ENCODE data around the gene YTHDC2. TPM values are rescaled to one million over a fixed set of nuclear protein-coding genes. Genes with fewer than 3 reads are reported as not detected.

Gene YTHDC2
- total RNA-seq, 1 experiment from 2014 or later = 63.8 TPM

- no peaks in the 10 kb centered on the region for H3K4me1 ChIP-seq (ENCODE audit: low read length)
- no peaks in the 10 kb centered on the region for H3K9me3 ChIP-seq (ENCODE audit: low read length)
- no peak overlapping the region for H3K27ac ChIP-seq (ENCODE audit: low read length)
- H3K4me2 ChIP-seq (ENCODE audit: low read depth, low read length, poor library complexity, severe bottlenecking) = no peak overlapping the region
- H3K36me3 ChIP-seq (ENCODE audit: insufficient read depth, low read length) = peaks cover 81% of the 10 kb centered on the region
- no peak for DNase-seq
- H3K27me3 ChIP-seq (ENCODE audit: low read length) = no peaks in the 10 kb centered on the region
- H4K20me1 ChIP-seq (ENCODE audit: insufficient read depth, low read depth, low read length) = no peaks in the 10 kb centered on the region
- peaks cover 48% of the 10 kb centered on the region for H3K79me2 ChIP-seq (ENCODE audit: low read length)
- no peak overlapping the region for H3K4me3 ChIP-seq (ENCODE audit: low read length)
- no peaks in the 10 kb centered on the region for H3K9me2 ChIP-seq (replicated peaks; ENCODE audit: insufficient read depth, low read length)
- no peak overlapping the region for H2AFZ ChIP-seq (ENCODE audit: low read length)
- no peak overlapping the region for H3K9ac ChIP-seq (ENCODE audit: low read length)
Observed at GRCh38 chr5:113552137-113552536, 38.6 kb downstream of the YTHDC2 start.

DNA sequence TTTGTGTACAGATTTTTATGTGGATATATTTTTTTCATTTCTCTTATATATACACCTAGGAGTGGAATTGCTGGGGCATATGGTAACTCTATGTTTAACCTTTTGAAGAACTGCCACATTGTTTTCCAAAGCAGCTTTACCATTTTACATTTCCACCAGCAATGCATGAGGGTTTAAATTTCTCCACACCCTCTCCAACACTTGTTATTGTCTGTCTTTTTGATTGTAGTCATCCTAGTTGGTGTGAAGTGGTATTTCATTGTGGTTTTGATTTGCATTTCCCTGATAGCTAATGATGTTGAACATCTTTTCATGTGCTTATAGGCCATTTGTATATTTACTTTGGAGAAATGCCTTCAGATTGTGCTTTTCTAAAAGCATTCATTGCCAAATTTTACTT is 39.1 kb downstream of the YTHDC2 start:
- Histone ChIP-seq H3K36me3 (ENCODE audit: insufficient read depth, low read length) (peaks cover 79% of the 10 kb centered on the region), H3K9me3 (ENCODE audit: low read length) (no peaks in the 10 kb centered on the region), H3K4me3 (ENCODE audit: low read length) (no peak overlapping the region), H3K9me2 (replicated peaks; ENCODE audit: insufficient read depth, low read length) (no peaks in the 10 kb centered on the region), H4K20me1 (ENCODE audit: insufficient read depth, low read depth, low read length) (no peaks in the 10 kb centered on the region), H3K4me1 (ENCODE audit: low read length) (no peaks in the 10 kb centered on the region), H3K9ac (ENCODE audit: low read length) (no peak overlapping the region), H3K79me2 (ENCODE audit: low read length) (peaks cover 44% of the 10 kb centered on the region), H3K27me3 (ENCODE audit: low read length) (no peaks in the 10 kb centered on the region), H3K27ac (ENCODE audit: low read length) (no peak overlapping the region), H2AFZ (ENCODE audit: low read length) (no peak overlapping the region), H3K4me2 (ENCODE audit: low read depth, low read length, poor library complexity, severe bottlenecking) (no peak overlapping the region)
- no peak for DNase-seq

DNA sequence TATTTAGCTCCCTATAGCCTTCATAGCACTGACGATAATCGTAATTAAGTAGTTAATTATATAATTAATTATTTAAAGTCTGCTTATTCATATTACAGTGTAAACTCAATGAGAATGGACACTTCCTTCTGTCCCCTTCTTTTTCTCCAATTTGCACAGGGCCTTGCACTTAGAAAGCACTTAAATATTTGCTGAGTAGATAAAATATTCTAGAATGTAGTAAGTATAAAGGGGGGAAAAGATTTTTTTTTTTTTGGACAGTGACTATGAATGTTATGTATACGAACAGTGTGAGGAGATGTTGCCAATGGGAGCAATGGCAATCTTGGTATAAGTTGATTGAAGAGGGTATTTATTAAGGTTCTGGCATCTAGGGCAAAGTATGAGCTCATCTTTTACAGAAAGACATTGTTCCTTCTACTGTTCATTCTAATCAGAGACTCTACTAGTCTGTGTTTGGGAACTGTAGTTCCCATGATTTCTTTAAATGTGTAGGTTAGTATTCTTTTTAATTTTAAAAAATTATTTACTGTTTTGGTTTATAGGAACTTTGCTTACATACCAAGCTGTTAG is 49.4 kb downstream of the YTHDC2 start:
- Histone ChIP-seq H3K4me1 (ENCODE audit: low read length) (no peaks in the 10 kb centered on the region), H3K27me3 (ENCODE audit: low read length) (no peaks in the 10 kb centered on the region), H3K9me3 (ENCODE audit: low read length) (no peaks in the 10 kb centered on the region), H3K9me2 (replicated peaks; ENCODE audit: insufficient read depth, low read length) (no peaks in the 10 kb centered on the region), H4K20me1 (ENCODE audit: insufficient read depth, low read depth, low read length) (no peaks in the 10 kb centered on the region), H3K9ac (ENCODE audit: low read length) (no peak overlapping the region), H3K79me2 (ENCODE audit: low read length) (peaks cover 17% of the 10 kb centered on the region; the same call in 1 of the 2 replicates), H2AFZ (ENCODE audit: low read length) (no peak overlapping the region), H3K27ac (ENCODE audit: low read length) (no peak overlapping the region), H3K4me3 (ENCODE audit: low read length) (no peak overlapping the region), H3K4me2 (ENCODE audit: low read depth, low read length, poor library complexity, severe bottlenecking) (no peak overlapping the region), H3K36me3 (ENCODE audit: insufficient read depth, low read length) (peaks cover 71% of the 10 kb centered on the region)
- no peak for DNase-seq

DNA sequence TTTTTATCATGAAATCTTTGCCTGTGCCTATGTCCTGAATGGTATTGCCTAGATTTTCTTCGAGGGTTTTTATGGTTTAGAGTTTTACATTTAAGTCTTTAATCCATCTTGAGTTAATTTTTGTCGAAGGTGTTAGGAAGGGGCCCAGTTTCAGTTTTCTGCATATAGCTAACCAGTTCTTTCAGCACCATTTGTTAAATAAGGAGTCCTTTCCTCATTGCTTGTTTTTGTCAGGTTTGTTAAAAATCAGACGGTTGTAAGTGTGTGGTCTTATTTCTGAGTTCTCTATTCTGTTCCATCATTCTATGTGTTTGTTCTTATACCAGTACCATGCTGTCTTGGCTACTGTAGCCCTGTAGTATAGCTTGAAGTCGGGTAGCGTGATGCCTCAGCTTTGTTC is 55.9 kb downstream of the YTHDC2 start:
- no peak overlapping the region for H3K9ac ChIP-seq (ENCODE audit: low read length)
- no peaks in the 10 kb centered on the region for H3K9me3 ChIP-seq (ENCODE audit: low read length)
- no peaks in the 10 kb centered on the region for H3K9me2 ChIP-seq (replicated peaks; ENCODE audit: insufficient read depth, low read length)
- no peak overlapping the region for H3K27ac ChIP-seq (ENCODE audit: low read length)
- no peak overlapping the region for H3K4me2 ChIP-seq (ENCODE audit: low read depth, low read length, poor library complexity, severe bottlenecking)
- no peak overlapping the region for H3K4me3 ChIP-seq (ENCODE audit: low read length)
- H4K20me1 ChIP-seq (ENCODE audit: insufficient read depth, low read depth, low read length) = no peaks in the 10 kb centered on the region
- H3K79me2 ChIP-seq (ENCODE audit: low read length) = peaks cover 70% of the 10 kb centered on the region
- no peaks in the 10 kb centered on the region for H3K27me3 ChIP-seq (ENCODE audit: low read length)
- DNase-seq = no peak
- no peak overlapping the region for H2AFZ ChIP-seq (ENCODE audit: low read length)
- H3K36me3 ChIP-seq (ENCODE audit: insufficient read depth, low read length) = peaks cover 68% of the 10 kb centered on the region
- H3K4me1 ChIP-seq (ENCODE audit: low read length) = no peaks in the 10 kb centered on the region

- Histone ChIP-seq H3K36me3 (ENCODE audit: insufficient read depth, low read length) (peaks cover 53% of the 10 kb centered on the region), H3K27ac (ENCODE audit: low read length) (no peak overlapping the region), H3K9me3 (ENCODE audit: low read length) (no peaks in the 10 kb centered on the region), H2AFZ (ENCODE audit: low read length) (no peak overlapping the region), H3K4me2 (ENCODE audit: low read depth, low read length, poor library complexity, severe bottlenecking) (no peak overlapping the region), H4K20me1 (ENCODE audit: insufficient read depth, low read depth, low read length) (no peaks in the 10 kb centered on the region), H3K79me2 (ENCODE audit: low read length) (peaks cover 82% of the 10 kb centered on the region), H3K4me3 (ENCODE audit: low read length) (no peak overlapping the region), H3K9me2 (replicated peaks; ENCODE audit: insufficient read depth, low read length) (no peaks in the 10 kb centered on the region), H3K27me3 (ENCODE audit: low read length) (no peaks in the 10 kb centered on the region), H3K4me1 (ENCODE audit: low read length) (no peaks in the 10 kb centered on the region), H3K9ac (ENCODE audit: low read length) (no peak overlapping the region)
- DNase-seq = no peak
Observed at GRCh38 chr5:113572716-113573115, 59.2 kb downstream of the YTHDC2 start.

- Histone ChIP-seq H3K9me2 (replicated peaks; ENCODE audit: insufficient read depth, low read length) (no peaks in the 10 kb centered on the region), H3K27me3 (ENCODE audit: low read length) (no peaks in the 10 kb centered on the region), H4K20me1 (ENCODE audit: insufficient read depth, low read depth, low read length) (no peaks in the 10 kb centered on the region), H3K4me1 (ENCODE audit: low read length) (no peaks in the 10 kb centered on the region), H2AFZ (ENCODE audit: low read length) (no peak overlapping the region), H3K9ac (ENCODE audit: low read length) (no peak overlapping the region), H3K36me3 (ENCODE audit: insufficient read depth, low read length) (peaks cover 48% of the 10 kb centered on the region), H3K4me2 (ENCODE audit: low read depth, low read length, poor library complexity, severe bottlenecking) (no peak overlapping the region), H3K79me2 (ENCODE audit: low read length) (peaks cover 82% of the 10 kb centered on the region), H3K4me3 (ENCODE audit: low read length) (no peak overlapping the region), H3K27ac (ENCODE audit: low read length) (no peak overlapping the region), H3K9me3 (ENCODE audit: low read length) (no peaks in the 10 kb centered on the region)
- DNase-seq = no peak
Observed at GRCh38 chr5:113574417-113574816, 60.9 kb downstream of the YTHDC2 start.

DNA sequence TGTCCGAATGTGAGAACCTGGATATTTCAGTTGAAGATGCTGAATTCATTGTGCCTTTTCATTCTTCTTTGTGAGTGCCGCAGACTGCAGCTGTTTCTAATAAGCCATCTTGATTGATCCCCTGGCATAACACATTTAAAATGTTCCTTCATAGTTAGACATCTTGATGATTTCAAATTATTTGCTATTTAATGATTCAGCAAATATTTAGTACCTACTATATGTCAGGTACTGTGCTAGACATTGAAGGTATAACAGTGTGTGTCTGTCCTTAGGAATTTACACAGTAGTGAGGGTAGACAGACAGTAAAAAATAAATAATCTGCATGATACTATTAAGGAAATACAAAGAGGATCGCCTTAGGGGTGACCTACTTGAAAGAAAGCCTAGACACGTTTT is 61.6 kb downstream of the YTHDC2 start:
- Histone ChIP-seq H3K4me3 (ENCODE audit: low read length) (no peak overlapping the region), H3K4me1 (ENCODE audit: low read length) (no peaks in the 10 kb centered on the region), H2AFZ (ENCODE audit: low read length) (no peak overlapping the region), H3K36me3 (ENCODE audit: insufficient read depth, low read length) (peaks cover 51% of the 10 kb centered on the region), H3K79me2 (ENCODE audit: low read length) (peaks cover 83% of the 10 kb centered on the region), H3K9me2 (replicated peaks; ENCODE audit: insufficient read depth, low read length) (no peaks in the 10 kb centered on the region), H3K27ac (ENCODE audit: low read length) (no peak overlapping the region), H3K27me3 (ENCODE audit: low read length) (no peaks in the 10 kb centered on the region), H4K20me1 (ENCODE audit: insufficient read depth, low read depth, low read length) (no peaks in the 10 kb centered on the region), H3K9ac (ENCODE audit: low read length) (no peak overlapping the region), H3K9me3 (ENCODE audit: low read length) (no peaks in the 10 kb centered on the region), H3K4me2 (ENCODE audit: low read depth, low read length, poor library complexity, severe bottlenecking) (no peak overlapping the region)
- DNase-seq = no peak

DNA sequence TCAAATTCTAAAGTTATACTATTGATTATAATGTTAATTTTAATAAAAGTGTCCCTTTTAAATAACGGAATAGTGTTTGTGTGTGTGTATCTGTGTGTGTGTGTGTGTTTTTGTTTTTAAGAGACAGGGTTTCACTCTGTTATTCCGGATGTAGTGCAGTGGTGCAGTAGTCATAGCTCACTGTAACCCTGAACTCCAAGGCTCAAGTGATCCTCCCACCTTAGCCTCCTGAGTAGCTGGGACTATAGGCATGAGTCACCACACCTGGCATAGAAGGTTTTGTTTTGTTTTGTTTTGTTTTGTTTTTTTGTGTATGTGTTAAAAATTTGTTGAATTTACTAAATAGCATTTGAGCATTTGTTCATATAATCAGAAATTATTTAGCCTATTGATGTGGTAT is 64.6 kb downstream of the YTHDC2 start:
- H3K4me1 ChIP-seq (ENCODE audit: low read length) = no peaks in the 10 kb centered on the region
- H2AFZ ChIP-seq (ENCODE audit: low read length) = no peak overlapping the region
- H3K79me2 ChIP-seq (ENCODE audit: low read length) = peaks cover 57% of the 10 kb centered on the region
- H3K4me2 ChIP-seq (ENCODE audit: low read depth, low read length, poor library complexity, severe bottlenecking) = no peak overlapping the region
- no peaks in the 10 kb centered on the region for H4K20me1 ChIP-seq (ENCODE audit: insufficient read depth, low read depth, low read length)
- no peaks in the 10 kb centered on the region for H3K27me3 ChIP-seq (ENCODE audit: low read length)
- peaks cover 59% of the 10 kb centered on the region; the same call in 1 of the 2 replicates for H3K36me3 ChIP-seq (ENCODE audit: insufficient read depth, low read length)
- no peaks in the 10 kb centered on the region for H3K9me3 ChIP-seq (ENCODE audit: low read length)
- no peak overlapping the region for H3K4me3 ChIP-seq (ENCODE audit: low read length)
- H3K9me2 ChIP-seq (replicated peaks; ENCODE audit: insufficient read depth, low read length) = no peaks in the 10 kb centered on the region
- DNase-seq = no peak
- no peak overlapping the region for H3K9ac ChIP-seq (ENCODE audit: low read length)
- no peak overlapping the region for H3K27ac ChIP-seq (ENCODE audit: low read length)

DNA sequence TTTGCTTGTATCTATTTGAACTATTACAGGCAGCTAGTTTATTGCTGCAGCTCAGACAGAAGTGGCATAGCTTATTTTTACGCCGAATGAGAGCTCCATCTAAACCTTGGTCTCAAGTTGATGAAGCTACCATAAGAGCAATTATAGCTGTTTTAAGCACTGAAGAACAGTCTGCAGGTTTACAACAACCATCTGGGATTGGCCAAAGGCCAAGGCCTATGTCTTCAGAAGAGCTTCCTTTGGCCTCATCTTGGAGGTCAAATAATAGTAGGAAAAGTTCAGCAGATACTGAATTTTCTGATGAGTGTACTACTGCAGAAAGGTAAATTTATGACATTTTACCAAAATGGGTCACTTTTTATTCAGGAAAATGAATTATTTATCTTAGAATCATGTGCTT is 67.9 kb downstream of the YTHDC2 start:
- Histone ChIP-seq H3K9ac (ENCODE audit: low read length) (no peak overlapping the region), H2AFZ (ENCODE audit: low read length) (no peak overlapping the region), H3K27ac (ENCODE audit: low read length) (no peak overlapping the region), H3K36me3 (ENCODE audit: insufficient read depth, low read length) (peaks cover 62% of the 10 kb centered on the region), H4K20me1 (ENCODE audit: insufficient read depth, low read depth, low read length) (no peaks in the 10 kb centered on the region), H3K4me2 (ENCODE audit: low read depth, low read length, poor library complexity, severe bottlenecking) (no peak overlapping the region), H3K4me3 (ENCODE audit: low read length) (no peak overlapping the region), H3K9me2 (replicated peaks; ENCODE audit: insufficient read depth, low read length) (no peaks in the 10 kb centered on the region), H3K9me3 (ENCODE audit: low read length) (no peaks in the 10 kb centered on the region), H3K79me2 (ENCODE audit: low read length) (peaks cover 46% of the 10 kb centered on the region), H3K4me1 (ENCODE audit: low read length) (no peaks in the 10 kb centered on the region), H3K27me3 (ENCODE audit: low read length) (no peaks in the 10 kb centered on the region)
- DNase-seq = no peak
